HL-60 (cell line): Measurements from ENCODE around the gene CPNE2.
"Not testable (repeated sequence)": the region's sequence is repeated elsewhere in the genome, so short reads cannot be mapped to it uniquely, and the experiment has no call there.

Source experiments
- DNase-seq, 2 experiments: peaks; one replicate each; pipeline ENCODE4 v3.0.0-alpha.2; 2010 to 2020; ENCODE audit warnings: low read depth in 1 of 2, low spot score in 1 of 2
- H3K27ac ChIP-seq: fragments of 250-450 bp; sonication (Bioruptor Pico); replicated peaks from 2 replicates; pipeline ENCODE4 v1.5.1; 2020; ENCODE audit warnings: mild to moderate bottlenecking, moderate library complexity
- H3K27me3 ChIP-seq: fragments of 250-450 bp; sonication (Bioruptor Pico); 2 replicates; pipeline ENCODE4 v1.5.1; 2021; ENCODE audit warnings: mild to moderate bottlenecking, moderate library complexity; ENCODE audit not compliant: insufficient read depth, poor library complexity, severe bottlenecking
- H3K4me3 ChIP-seq: replicated peaks from 2 replicates; pipeline ENCODE4 v1.5.1; 2011; ENCODE audit warnings: mild to moderate bottlenecking, control low read depth, low read length; ENCODE audit not compliant: insufficient read depth
- CTCF ChIP-seq: IDR thresholded peaks from one replicate; pipeline ENCODE4 v1.5.1; 2011; ENCODE audit warnings: low read length, control low read depth, inconsistent platforms; ENCODE audit not compliant: insufficient read depth
- GABPA ChIP-seq: IDR thresholded peaks from 2 replicates; pipeline ENCODE4 v1.6.1; 2012; ENCODE audit warnings: low read depth
- POLR2AphosphoS5 ChIP-seq: IDR thresholded peaks from 2 replicates; pipeline ENCODE4 v1.6.1; 2012; ENCODE audit warnings: low read depth
- REST ChIP-seq: IDR thresholded peaks from 2 replicates; pipeline ENCODE4 v1.6.1; 2012; ENCODE audit warnings: low read depth; ENCODE audit not compliant: insufficient replicate concordance
- SPI1 ChIP-seq: IDR thresholded peaks from 2 replicates; pipeline ENCODE4 v1.6.1; 2012; ENCODE audit warnings: low read depth, mild to moderate bottlenecking, borderline replicate concordance

CPNE2 gene

GRCh38 chr16:57106767-57107166, 14.4 kb downstream of the CPNE2 start:
- TF ChIP-seq REST: no peak
- no peak for TF ChIP-seq SPI1
- TF ChIP-seq POLR2AphosphoS5: no peak
- no peak for TF ChIP-seq GABPA
- no peak for TF ChIP-seq CTCF
- Histone ChIP-seq H3K4me3 (no peak overlapping the region), H3K27ac (no peak overlapping the region), H3K27me3 (no peaks in the 10 kb centered on the region)
- no peak for DNase-seq

GRCh38 chr16:57107321-57107922, 15.0 kb downstream of the CPNE2 start:
- H3K27ac ChIP-seq: no peak overlapping the region
- no peak overlapping the region for H3K4me3 ChIP-seq
- DNase-seq: no peak
- H3K27me3 ChIP-seq: no peaks in the 10 kb centered on the region
- TF ChIP-seq POLR2AphosphoS5 (no peak), SPI1 (no peak), REST (no peak), CTCF (no peak), GABPA (no peak)

GRCh38 chr16:57108432-57108831, 16.0 kb downstream of the CPNE2 start:
- no peak for DNase-seq
- TF ChIP-seq POLR2AphosphoS5 (no peak), CTCF (no peak), GABPA (no peak), SPI1 (no peak), REST (no peak)

GRCh38 chr16:57109259-57110105, 17.1 kb downstream of the CPNE2 start:
- H3K27me3 ChIP-seq, H3K27ac ChIP-seq, H3K4me3 ChIP-seq, DNase-seq: not testable (repeated sequence)

More at GRCh38 chr16:57108432-57108831, 16.0 kb downstream of the CPNE2 start:
- H3K27me3 ChIP-seq: no peaks in the 10 kb centered on the region
- H3K4me3 ChIP-seq: no peak overlapping the region
- no peak overlapping the region for H3K27ac ChIP-seq
